Coronary artery (tissue), 2 donors: ENCODE measurements around the gene STH.

Experiments
- DNase-seq: peaks from one replicate; pipeline ENCODE4 v3.0.0-alpha.2; 2017; ENCODE audit warnings: low spot score
- H3K27ac ChIP-seq, 2 donors: fragments of 200-600 bp; sonication (generic); one replicate each; pipeline ENCODE4 v1.5.1; 2016 to 2019
- H3K4me3 ChIP-seq: fragments of 200-600 bp; sonication (generic); 2 replicates; pipeline ENCODE4 v1.5.1; 2016; ENCODE audit warnings: mild to moderate bottlenecking, moderate library complexity
- TF ChIP-seq, protein P1 (sequence below): fragments of 200-600 bp; sonication (generic); IDR thresholded peaks from one replicate; pipeline ENCODE4 v1.5.1; 2019; ENCODE audit warnings: antibody characterized with exemption

STH gene

DNA sequence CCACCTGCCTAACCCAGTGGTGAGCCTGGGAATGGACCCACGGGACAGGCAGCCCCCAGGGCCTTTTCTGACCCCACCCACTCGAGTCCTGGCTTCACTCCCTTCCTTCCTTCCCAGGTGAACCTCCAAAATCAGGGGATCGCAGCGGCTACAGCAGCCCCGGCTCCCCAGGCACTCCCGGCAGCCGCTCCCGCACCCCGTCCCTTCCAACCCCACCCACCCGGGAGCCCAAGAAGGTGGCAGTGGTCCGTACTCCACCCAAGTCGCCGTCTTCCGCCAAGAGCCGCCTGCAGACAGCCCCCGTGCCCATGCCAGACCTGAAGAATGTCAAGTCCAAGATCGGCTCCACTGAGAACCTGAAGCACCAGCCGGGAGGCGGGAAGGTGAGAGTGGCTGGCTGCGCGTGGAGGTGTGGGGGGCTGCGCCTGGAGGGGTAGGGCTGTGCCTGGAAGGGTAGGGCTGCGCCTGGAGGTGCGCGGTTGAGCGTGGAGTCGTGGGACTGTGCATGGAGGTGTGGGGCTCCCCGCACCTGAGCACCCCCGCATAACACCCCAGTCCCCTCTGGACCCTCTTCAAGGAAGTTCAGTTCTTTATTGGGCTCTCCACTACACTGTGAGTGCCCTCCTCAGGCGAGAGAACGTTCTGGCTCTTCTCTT lies 2.6 kb upstream of the STH start:
- DNase-seq, result no peak
- no peak overlapping the region for H3K27ac ChIP-seq
- TF ChIP-seq, protein P1, sequence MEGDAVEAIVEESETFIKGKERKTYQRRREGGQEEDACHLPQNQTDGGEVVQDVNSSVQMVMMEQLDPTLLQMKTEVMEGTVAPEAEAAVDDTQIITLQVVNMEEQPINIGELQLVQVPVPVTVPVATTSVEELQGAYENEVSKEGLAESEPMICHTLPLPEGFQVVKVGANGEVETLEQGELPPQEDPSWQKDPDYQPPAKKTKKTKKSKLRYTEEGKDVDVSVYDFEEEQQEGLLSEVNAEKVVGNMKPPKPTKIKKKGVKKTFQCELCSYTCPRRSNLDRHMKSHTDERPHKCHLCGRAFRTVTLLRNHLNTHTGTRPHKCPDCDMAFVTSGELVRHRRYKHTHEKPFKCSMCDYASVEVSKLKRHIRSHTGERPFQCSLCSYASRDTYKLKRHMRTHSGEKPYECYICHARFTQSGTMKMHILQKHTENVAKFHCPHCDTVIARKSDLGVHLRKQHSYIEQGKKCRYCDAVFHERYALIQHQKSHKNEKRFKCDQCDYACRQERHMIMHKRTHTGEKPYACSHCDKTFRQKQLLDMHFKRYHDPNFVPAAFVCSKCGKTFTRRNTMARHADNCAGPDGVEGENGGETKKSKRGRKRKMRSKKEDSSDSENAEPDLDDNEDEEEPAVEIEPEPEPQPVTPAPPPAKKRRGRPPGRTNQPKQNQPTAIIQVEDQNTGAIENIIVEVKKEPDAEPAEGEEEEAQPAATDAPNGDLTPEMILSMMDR, result no peak
- no peak overlapping the region for H3K4me3 ChIP-seq

DNA sequence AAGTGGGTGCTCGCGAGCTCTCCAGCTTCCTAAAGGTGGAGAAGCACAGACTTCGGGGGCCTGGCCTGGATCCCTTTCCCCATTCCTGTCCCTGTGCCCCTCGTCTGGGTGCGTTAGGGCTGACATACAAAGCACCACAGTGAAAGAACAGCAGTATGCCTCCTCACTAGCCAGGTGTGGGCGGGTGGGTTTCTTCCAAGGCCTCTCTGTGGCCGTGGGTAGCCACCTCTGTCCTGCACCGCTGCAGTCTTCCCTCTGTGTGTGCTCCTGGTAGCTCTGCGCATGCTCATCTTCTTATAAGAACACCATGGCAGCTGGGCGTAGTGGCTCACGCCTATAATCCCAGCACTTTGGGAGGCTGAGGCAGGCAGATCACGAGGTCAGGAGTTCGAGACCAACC lies 1.9 kb upstream of the STH start:
- no peak overlapping the region for H3K27ac ChIP-seq
- TF ChIP-seq, protein P1, result no peak
- DNase-seq, result no peak
- H3K4me3 ChIP-seq, result no peak overlapping the region

DNA sequence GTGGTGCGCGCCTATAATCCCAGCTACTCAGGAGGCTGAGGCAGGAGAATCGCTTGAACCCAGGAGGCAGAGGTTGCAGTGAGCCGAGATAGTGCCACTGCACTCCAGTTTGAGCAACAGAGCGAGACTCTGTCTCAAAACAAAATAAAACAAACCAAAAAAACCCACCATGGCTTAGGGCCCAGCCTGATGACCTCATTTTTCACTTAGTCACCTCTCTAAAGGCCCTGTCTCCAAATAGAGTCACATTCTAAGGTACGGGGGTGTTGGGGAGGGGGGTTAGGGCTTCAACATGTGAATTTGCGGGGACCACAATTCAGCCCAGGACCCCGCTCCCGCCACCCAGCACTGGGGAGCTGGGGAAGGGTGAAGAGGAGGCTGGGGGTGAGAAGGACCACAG lies 1.4 kb upstream of the STH start:
- TF ChIP-seq, protein P1, result no peak
- H3K4me3 ChIP-seq, result no peak overlapping the region
- DNase-seq, result no peak
- H3K27ac ChIP-seq, result no peak overlapping the region

DNA sequence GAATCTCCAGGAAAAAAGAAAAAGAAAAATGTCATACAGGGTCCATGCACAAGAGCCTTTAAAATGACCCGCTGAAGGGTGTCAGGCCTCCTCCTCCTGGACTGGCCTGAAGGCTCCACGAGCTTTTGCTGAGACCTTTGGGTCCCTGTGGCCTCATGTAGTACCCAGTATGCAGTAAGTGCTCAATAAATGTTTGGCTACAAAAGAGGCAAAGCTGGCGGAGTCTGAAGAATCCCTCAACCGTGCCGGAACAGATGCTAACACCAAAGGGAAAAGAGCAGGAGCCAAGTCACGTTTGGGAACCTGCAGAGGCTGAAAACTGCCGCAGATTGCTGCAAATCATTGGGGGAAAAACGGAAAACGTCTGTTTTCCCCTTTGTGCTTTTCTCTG lies 845 bp downstream of the STH start:
- Histone ChIP-seq H3K4me3 (no peak overlapping the region), H3K27ac (no peak overlapping the region)
- DNase-seq, result no peak
- TF ChIP-seq, protein P1, result no peak

DNA sequence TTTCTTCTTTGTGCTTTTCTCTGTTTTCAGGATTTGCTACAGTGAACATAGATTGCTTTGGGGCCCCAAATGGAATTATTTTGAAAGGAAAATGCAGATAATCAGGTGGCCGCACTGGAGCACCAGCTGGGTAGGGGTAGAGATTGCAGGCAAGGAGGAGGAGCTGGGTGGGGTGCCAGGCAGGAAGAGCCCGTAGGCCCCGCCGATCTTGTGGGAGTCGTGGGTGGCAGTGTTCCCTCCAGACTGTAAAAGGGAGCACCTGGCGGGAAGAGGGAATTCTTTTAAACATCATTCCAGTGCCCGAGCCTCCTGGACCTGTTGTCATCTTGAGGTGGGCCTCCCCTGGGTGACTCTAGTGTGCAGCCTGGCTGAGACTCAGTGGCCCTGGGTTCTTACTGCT lies 1.2 kb downstream of the STH start:
- H3K4me3 ChIP-seq, result no peak overlapping the region
- TF ChIP-seq, protein P1, result no peak
- no peak for DNase-seq
- H3K27ac ChIP-seq, result no peak overlapping the region

DNA sequence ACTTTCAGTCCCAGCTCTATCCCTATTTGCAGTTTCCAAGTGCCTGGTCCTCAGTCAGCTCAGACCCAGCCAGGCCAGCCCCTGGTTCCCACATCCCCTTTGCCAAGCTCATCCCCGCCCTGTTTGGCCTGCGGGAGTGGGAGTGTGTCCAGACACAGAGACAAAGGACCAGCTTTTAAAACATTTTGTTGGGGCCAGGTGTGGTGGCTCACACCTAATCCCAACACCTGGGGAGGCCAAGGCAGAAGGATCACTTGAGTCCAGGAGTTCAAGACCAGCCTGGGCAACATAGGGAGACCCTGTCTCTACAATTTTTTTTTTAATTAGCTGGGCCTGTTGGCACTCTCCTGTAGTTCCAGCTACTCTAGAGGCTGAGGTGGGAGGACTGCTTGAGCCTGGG lies 1.7 kb downstream of the STH start:
- no peak for DNase-seq
- TF ChIP-seq, protein P1, result no peak
- Histone ChIP-seq H3K27ac (no peak overlapping the region), H3K4me3 (no peak overlapping the region)

DNA sequence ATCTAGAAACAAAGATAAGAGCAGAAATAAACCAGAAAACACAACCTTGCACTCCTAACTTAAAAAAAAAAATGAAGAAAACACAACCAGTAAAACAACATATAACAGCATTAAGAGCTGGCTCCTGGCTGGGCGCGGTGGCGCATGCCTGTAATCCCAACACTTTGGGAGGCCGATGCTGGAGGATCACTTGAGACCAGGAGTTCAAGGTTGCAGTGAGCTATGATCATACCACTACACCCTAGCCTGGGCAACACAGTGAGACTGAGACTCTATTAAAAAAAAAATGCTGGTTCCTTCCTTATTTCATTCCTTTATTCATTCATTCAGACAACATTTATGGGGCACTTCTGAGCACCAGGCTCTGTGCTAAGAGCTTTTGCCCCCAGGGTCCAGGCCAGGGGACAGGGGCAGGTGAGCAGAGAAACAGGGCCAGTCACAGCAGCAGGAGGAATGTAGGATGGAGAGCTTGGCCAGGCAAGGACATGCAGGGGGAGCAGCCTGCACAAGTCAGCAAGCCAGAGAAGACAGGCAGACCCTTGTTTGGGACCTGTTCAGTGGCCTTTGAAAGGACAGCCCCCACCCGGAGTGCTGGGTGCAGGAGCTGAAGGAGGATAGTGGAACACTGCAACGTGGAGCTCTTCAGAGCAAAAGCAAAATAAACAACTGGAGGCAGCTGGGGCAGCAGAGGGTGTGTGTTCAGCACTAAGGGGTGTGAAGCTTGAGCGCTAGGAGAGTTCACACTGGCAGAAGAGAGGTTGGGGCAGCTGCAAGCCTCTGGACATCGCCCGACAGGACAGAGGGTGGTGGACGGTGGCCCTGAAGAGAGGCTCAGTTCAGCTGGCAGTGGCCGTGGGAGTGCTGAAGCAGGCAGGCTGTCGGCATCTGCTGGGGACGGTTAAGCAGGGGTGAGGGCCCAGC lies 2.6 kb downstream of the STH start:
- Histone ChIP-seq H3K27ac (no peak overlapping the region), H3K4me3 (no peak overlapping the region)
- no peak for DNase-seq
- TF ChIP-seq, protein P1, result no peak
